GM19372 (cell line): ENCODE data around the gene LLCFC1.

ENCODE experiments used
- ATAC-seq: cut with Tn5 transposase; IDR thresholded peaks from one replicate; pipeline ENCODE4 v1.9.1; 2021; ENCODE audit warnings: mild to moderate bottlenecking, low read depth, moderate library complexity; ENCODE audit not compliant: unreplicated experiment

Gene LLCFC1

DNA sequence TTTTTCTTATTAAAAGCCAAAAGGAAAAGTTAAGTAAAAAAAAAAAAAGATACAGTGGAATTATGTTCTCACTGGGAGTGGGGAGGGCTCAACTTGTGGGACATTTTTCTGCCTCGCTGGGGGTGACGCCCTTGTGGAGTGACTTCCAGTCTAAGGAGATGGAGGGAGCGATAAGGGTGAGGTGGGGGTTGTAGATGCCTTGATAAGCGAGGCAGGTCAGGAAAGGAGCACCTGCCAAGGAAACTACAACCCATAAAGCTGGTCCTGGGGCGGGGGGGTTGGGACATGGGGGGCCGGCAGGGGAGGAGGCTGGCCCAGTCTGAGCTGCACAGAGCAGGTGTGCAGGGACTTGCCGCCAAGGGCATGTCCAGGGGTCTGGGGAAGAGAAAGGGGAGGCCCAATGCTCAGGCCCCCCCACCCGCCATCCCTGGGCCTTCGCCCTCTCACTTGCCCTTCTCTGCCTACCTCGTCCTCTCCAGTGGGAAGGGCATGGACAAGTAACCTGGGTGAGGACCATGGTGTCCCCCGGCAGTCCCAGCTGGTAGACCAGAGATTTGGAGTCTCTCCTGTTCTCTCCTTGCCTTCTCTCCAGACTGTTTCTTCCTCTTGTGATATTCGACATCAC is 3.2 kb upstream of the LLCFC1 start:
- ATAC-seq: no peak

DNA sequence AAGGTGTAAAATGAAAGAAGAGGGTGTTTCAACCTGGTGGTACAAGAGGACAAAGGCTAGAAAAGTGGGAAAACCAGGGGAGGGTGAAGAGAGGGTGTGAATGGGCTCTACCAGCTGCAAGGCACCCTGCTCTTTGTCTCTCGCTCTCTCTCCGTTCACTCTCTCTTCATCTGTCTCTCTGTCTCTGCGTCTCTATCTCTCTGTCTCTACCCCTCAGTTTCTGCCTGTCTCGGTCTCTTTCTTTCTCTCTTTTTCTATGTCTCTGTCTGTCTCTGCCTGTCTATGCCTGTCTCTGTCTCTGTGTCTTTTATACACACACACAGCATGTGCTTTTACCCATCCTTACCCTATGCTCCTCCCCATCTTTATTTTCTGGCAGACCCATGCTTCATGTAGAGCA is 673 bp upstream of the LLCFC1 start:
- ATAC-seq: no peak

DNA sequence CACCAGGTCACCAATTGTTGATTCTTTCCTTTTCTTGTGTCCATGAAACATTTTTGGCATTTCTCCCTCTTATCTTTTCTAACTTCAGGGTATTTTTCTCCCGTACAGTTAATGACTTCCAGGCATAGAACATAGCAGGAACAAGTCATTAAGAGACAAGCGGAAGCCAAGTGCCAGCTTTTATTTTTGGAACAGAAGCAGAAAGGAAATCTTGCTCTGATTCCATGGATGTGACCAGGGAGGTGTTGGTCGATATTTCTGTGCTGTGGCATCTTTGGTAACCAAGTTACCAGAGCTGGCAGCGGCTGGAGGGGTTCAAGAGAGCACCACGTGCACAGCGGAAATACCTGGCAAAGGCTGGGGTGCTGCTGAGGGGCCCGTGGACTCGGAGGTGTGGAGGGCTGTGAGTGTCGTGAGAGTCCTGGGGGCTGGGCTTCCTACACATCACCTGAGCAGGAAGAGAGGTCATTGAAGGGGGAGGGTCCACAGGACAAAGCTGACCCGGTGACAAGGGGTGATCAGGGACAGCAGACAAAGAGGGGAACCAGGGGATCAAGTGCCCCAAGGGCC is 1.8 kb downstream of the LLCFC1 start:
- no peak for ATAC-seq

DNA sequence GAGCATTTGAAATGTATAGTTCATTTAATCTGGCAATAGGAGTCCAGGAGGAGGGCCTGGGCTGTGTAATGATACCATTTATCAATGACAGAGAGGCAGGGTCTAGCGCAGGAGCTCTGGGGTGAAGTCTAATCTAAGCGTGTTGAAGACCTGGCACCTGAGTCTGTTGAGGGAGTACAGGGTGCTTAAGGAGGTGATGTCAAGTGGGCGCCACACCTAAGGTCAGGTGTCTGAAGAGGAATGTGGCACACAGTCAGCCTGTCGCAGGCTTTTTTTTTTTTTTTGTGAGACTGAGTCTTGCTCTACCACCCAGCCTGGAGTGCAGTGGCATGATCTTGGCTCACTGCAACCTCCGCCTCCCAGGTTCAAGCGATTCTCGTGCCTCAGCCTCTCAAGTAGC is 2.3 kb downstream of the LLCFC1 start:
- no peak for ATAC-seq

DNA sequence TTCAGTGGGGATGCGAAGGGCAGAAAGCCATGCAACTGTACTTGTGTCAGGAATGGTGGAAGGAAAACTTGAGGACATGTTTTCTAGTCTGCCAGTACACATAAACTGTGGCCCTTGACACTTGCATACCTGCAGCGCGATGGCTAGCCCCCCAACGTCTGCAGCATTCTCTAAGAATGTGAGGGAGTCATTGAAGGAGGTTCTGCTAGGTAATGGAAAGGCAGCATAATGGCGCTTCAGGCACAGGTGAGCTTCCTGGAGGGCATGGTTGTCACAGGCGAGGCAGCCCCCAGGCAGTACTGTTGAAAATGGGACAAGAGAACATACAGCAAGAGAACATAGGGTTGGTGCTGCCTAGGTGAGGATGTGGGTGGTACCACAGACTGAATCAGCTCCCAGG is 3.5 kb downstream of the LLCFC1 start:
- no peak for ATAC-seq

DNA sequence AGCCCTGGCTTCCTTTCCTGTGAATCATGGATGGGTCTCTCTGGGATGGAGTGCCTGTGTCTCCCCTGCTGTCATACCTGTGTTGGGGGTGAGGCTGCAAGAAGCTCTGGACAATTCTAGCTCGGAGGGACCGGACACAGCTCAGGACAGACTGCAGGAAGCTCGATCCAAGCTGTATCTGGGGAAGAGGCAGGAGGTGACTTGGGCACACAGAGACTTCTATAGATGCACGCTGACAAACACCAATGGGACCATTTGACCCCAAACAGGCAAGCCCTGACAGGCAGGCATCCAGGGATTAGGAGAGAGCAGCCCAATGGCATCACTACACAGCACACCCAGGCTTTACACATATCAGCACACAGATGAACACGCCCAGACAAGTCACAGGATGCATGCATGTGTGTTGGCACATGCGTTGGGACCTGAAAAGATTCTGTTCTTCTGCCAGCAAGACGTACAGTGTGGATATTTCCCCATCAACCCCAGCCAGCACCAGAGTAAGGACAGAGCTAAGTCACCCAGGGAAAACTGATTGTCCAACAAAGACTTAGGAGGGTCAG is 4.5 kb downstream of the LLCFC1 start:
- no peak for ATAC-seq

DNA sequence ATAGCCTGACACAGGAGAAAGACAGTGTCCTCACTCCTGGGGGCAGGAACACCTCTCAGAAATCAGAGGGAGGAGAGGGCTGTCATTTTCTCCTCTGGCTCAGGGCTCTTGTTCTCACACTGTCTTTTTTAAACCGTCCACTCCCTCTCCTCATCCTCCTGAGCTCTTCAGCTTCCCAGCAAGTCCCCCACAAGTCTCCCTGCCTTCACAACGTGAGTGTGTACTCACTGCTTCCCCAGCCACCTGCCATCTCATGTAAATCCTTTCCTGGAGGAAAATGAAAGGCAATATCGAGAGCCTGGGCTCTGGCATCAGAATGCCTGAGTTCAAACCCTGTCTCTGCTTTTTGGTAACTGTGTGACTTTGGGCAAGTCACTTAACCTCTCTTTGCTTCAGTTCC is 5.7 kb downstream of the LLCFC1 start:
- no peak for ATAC-seq

DNA sequence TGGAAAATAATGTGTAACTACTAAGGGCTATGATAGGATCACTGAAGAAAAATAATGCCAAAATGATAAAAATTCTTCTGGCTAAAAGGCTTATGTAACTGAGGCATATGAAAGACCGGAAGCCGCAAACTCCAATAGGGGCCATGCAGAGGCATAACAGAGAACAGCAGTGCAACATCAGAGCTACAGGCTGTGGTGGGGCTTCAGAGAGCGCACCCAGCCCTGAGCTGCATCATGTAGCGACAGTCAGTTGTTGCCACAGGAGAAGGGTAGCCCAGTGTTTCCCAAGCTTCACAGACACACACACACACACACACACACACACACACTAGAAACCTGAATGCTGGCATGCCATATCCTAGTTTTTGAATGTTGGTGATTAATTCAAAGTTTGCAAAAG is 9.3 kb downstream of the LLCFC1 start:
- no peak for ATAC-seq

DNA sequence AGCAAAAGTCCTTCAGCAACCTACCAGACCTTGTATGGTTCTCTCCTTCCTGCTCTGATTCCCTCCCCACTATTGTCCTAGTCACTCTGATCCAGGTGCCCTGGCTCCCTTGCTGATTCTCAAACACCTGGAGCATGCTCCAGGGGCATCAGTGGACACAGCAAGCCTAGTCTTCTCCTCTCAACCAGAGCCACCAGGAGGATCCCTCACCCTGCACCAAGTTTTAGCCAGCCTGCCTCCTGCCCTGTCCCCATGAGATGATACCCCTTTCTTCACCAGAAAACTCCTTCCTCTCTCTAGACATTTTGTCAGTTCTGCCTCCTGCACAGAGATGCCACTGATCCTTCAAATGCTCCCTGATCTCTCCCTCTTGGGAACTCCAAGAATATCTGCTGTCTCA is 11.0 kb downstream of the LLCFC1 start:
- ATAC-seq: no peak

DNA sequence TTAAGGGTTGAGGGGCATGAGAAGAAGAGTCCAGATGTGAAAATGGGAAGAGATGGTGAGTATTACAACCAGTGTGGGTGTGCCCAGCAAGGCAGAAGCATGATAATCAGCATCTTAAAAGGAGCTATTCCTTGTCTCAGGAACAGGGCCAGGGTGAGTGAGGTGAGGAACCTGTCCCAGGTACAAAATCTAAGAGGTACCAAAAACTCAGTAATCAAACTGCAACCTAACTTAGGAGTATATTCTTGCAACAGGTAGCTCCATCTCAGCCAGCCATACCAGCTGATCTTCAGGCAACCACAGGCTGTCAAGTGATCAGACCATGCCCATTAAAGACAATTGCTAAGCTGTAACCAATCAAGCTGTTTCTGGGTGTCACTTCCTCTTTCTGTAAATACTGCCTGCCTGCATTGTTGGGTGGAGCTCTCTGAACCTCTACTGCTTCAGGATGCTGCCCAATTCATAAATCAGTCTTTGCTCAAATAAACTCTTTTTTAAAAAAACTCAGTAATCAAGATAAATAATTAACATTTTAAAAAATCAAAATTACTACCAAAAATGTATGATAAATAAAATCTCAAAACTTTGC is 15.5 kb downstream of the LLCFC1 start:
- ATAC-seq: no peak

DNA sequence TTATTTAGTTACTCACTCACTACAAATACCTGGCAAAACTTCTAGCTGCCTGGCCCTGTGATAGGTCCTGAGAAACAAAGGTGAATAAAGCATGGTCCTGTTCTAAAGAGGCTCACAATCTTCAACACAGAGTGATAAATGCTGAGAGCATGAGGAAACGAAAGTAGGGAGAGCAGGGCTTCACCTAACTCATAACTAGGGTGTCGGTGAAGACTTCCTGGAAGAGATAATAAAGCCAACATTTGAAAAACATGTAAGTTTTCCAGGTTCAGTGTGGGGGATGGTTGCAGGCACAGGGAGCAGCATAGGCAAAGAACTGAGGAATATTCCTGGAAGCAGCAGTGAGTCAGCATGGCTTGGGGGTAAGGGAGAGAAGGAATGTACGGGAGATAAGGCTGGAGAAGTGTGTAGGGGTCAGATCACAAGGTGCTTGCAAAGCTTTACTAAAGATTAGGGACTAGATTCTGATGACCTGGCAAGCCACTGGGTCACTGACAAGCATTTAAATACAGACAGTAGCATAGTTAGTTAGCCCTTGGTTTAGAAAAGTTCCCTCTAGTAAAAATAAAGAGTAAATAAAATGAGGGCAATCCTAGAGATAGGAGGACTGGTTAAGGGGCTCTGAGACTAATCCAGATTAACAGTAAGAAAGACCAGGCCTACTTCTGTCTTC is 17.8 kb downstream of the LLCFC1 start:
- no peak for ATAC-seq

DNA sequence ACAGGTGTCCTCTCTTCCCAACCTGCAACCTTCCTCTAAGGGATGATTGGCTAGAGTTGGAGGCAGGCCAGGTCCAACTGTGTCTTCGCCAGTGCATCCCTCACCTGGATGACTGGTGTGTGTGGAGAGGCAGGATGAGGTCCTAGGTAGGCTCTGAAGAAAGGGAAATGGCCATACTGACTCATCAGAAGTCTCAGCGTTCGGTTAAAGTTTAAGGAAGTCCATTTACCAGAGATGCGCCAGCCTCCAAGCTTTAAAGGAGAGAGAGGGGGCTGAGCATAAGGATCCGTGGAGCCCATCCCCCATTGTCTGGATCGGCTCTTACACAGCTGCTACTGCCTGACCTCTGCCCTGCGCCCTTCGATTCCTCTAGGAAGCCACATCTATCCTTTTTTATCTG is 18.4 kb downstream of the LLCFC1 start:
- ATAC-seq: no peak

DNA sequence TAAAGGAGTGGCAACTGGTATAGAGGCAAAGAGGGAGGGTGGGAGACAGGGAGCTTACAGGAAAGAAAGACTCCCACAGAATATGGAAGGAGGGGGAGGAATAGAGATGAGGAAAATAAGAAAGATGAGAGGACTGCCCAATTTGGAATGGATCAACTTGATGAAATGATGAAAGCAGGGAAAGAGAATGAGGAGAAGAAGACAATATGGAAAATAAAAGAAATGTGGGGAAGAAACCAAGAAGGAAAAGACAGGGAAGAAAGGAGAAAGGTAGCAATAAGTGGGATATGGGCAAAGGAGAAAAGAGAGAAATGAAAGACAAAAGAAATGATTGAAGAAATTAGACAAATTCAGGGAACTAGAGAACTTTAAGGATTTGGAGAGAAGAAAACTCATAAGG is 19.9 kb downstream of the LLCFC1 start:
- no peak for ATAC-seq

DNA sequence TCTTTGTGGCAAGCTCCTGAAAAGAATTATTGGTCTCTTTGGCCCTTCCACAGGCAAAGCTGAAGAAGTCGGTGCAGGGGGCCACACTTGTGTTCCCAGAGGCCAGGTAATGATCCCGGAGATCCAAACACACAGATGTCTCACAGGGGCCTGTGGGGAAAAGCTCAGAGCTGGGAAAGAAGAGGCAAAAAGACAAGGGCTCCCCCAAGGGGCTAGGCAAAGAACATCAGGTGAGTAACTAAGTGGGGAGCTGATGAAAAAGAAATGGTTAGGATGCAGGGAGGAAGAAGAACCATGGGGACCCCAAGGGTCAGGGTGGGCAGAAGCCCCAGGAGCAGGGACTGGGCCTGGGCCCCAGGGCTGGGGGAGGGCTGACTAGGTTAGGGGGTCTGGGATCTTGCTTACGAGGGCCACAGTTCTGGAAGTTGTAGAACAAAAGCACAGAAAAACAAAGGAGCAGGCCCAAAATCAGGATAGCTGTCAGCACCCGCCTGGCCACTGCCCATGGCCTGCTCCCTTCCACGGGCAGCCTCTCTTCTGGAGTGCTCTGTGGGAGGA is 21.8 kb downstream of the LLCFC1 start:
- no peak for ATAC-seq

DNA sequence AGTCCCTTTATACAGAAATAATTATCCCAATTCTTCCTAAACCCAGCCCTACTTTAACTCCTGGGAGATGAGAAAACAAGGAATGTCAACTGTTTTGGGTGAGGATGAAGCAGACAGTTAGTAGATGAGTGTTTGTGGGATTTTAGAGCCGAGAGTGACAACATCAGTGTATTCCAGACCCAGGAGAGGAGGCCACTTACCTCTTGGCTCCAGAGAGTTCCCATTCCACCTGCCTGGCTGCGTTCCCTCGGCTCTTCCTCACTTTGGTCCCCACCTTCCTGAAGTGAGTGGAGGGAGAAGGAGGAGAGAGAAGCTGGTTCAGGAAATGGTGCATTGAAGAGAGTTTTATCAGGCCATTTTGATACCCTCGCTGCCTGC is 22.3 kb downstream of the LLCFC1 start:
- no peak for ATAC-seq

DNA sequence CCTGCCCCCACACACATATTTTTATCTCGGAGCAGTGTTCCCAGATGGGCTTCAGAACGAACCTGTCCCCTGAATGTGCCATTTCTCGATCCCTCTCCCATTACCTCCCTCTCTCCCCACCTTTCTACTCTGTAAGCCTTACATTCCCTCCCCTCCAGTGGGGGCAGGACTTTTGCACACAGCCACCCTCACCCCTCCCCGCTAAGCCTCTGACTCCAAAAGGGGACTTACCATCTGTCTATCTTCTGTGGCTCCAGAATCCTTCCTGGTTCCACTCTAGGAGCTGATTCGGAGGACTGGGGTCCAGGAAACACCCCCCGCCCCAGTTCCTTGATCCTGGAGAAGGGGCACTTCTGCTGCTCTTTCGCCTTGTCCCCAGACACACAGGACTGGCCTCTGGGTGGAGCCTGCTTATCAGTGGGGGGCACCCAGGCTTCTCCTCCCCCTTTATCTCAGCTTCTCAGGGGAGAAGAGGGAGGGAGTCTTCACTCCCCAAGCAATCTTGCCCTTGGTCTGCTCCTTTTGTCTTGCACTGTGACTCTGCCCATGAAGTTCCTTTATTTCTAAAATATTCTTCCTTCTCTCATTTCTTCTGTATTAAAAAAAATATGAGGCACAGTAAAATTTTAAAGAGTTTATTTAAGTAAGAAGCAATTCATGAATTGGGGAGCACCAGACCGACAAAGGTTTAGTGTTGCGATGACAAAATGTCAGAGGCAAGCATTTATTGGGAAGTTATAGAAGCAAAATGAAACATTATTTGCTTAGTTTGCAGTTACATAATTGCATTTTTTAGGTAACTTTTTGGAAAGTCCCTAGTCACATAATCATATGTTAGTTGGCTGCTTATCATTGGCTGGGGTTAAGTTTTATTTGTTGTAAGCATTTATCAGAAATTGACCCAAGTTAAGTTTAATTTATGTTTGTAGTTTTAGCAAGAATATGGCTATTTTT is 23.0 kb downstream of the LLCFC1 start, which contains the start of gene KEL:
TSS of gene KEL (minus strand) at position 391 of the 954 bp plus-strand sequence. CDS start at position 234, 157 bp downstream.
- ATAC-seq: no peak

DNA sequence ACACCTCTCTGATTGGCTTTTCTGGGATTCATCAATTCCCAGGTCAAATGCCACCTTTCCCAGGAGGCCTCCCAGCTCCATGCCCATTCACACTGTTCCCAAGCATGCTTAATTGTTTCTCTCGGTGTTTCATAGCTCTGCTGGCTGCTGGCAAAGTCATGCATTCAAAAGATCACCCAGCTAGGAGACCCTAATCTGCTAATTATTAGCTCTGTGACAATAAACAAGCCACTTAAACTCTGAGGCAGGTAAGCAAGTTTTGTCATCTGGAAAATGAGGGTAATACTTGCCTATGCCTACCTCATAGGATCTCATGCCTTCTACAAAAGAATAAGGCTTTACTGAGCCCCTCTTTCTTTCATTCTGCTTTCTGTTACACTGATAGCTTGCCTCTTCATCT is 23.7 kb downstream of the LLCFC1 start:
- ATAC-seq: no peak

DNA sequence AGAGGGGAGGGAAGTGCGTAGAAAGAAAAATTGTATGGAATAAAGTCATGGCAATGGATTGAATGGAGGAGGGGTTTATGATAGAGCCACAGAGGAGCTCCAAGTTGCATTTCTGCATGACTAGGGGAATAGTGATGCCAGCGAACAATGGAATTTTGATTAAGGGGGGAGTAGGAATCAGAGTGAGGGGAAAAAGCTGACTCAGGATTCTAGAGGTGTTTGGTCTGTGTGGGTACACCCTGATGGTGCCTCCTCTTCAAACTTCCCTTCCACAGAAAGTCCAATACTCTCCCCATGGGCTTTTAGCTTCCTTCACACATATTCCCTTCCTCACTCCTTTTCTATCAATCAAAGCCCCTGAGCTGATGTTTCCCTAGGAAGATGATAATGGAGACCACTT is 24.7 kb downstream of the LLCFC1 start:
- no peak for ATAC-seq

DNA sequence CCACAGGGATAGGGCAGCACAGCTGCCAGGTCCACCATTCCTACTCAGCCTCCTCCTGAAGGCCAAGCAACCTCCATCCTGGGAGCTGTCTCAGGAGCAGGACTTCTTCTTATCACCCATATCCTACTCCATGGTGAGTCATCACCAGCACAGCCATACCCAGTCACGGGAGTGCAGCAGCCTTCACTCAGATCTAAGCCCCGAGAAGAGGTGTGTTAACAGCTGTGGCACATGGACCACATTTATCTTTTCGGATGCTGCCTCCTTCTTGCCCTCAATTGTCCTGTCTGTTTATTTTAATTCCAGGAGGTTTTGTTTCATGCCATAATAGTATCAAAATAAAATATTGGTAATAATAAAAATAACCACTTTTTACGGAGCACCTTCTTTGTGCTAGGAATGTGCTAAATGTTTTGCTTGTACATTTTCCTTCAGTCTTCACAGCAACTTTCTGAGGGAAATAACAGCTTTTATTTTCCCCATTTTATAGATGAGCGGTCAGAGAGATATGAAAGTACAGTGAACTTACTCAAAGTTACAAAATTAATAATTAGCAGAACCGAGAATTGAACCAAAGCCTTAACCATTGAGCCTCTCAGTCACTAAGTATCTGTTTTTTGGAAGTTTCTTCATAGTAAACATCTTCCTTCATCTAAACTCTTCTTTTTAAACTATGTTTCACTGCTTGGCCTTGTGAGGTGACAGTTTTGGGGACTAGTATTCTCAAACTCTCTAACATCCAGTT is 25.4 kb downstream of the LLCFC1 start:
- no peak for ATAC-seq
